ENCODE results near the gene FGFR3. TPM values are rescaled to one million over a fixed set of nuclear protein-coding genes. Genes with fewer than 3 reads are reported as not detected.
A peak's percentile ranks its signal among the peaks of the same experiment; 100 is the strongest.

FGFR3 gene
- total RNA-seq: 169 and 185 TPM in 2 replicates
- long read RNA-seq, partial matches to known transcripts: 0 of 2 reads
- long read RNA-seq, other reads (novel, unspliced or antisense): 2 of 2 reads

- Mint-ChIP-seq H3K27ac (peak within 1 kb of the TSS; percentile 89), H3K27me3 (peaks cover 12% of the 10 kb centered on the region)
These were observed at the start of gene FGFR3 for GRCh38 chr4:1792832-1793495. TSS of gene FGFR3 (plus strand) at chr4:1793293. CDS start at chr4:1793935, 642 bp downstream.

GRCh38 chr4:1743551-1743950 lies 49.5 kb upstream of the FGFR3 start:
- H3K9me3 Mint-ChIP-seq (ENCODE audit: low read depth): peaks cover 3% of the 10 kb centered on the region
- peaks cover 14% of the 10 kb centered on the region for H3K36me3 Mint-ChIP-seq (ENCODE audit: insufficient read depth)
- H3K27me3 Mint-ChIP-seq: no peaks in the 10 kb centered on the region
- H3K27ac Mint-ChIP-seq: no peak overlapping the region
- no peak for DNase-seq (ENCODE audit: low spot score, unreplicated experiment)
- H3K4me3 Mint-ChIP-seq (ENCODE audit: low read depth): no peak overlapping the region
- TF ChIP-seq CTCF (IDR thresholded peaks at IDR 0.05; ENCODE audit: unreplicated experiment): no peak
- no peaks in the 10 kb centered on the region for H3K4me1 Mint-ChIP-seq (ENCODE audit: low read depth)

More at GRCh38 chr4:1792832-1793495, at the start of gene FGFR3:
- Mint-ChIP-seq H3K4me3 (ENCODE audit: low read depth) (peak within 1 kb of the TSS; percentile 78), H3K36me3 (ENCODE audit: insufficient read depth) (no peaks in the 10 kb centered on the region), H3K4me1 (ENCODE audit: low read depth) (peaks cover 13% of the 10 kb centered on the region), H3K9me3 (ENCODE audit: low read depth) (no peaks in the 10 kb centered on the region)
- peak; percentile 62 for DNase-seq (ENCODE audit: low spot score, unreplicated experiment)
- TF ChIP-seq CTCF (IDR thresholded peaks at IDR 0.05; ENCODE audit: unreplicated experiment): no peak

- Mint-ChIP-seq H3K4me3 (ENCODE audit: low read depth) (no peak overlapping the region), H3K9me3 (ENCODE audit: low read depth) (no peaks in the 10 kb centered on the region), H3K36me3 (ENCODE audit: insufficient read depth) (peaks cover 9% of the 10 kb centered on the region), H3K27ac (no peak overlapping the region), H3K4me1 (ENCODE audit: low read depth) (no peaks in the 10 kb centered on the region), H3K27me3 (no peaks in the 10 kb centered on the region)
- TF ChIP-seq CTCF (IDR thresholded peaks at IDR 0.05; ENCODE audit: unreplicated experiment): no peak
- DNase-seq (ENCODE audit: low spot score, unreplicated experiment): no peak
These were observed 49.1 kb upstream of the FGFR3 start for GRCh38 chr4:1743975-1744374.

DNA sequence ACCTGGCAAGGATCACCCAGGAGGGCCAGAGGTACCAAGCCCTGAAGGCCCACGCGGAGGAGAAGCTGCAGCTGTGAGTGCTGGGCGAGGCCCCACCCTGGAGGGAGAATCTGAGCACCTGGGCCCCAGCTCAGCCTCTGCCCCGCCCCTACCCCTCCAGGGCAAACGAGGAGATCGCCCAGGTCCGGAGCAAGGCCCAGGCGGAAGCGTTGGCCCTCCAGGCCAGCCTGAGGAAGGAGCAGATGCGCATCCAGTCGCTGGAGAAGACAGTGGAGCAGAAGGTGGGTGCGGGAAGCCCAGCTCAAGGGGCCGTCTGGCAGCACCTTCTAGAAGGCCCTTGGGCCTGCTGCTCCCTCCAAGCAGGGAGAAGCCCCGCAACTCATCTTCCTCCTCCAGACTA lies 48.5 kb upstream of the FGFR3 start:
- Mint-ChIP-seq H3K4me1 (ENCODE audit: low read depth) (no peaks in the 10 kb centered on the region), H3K27me3 (no peaks in the 10 kb centered on the region), H3K4me3 (ENCODE audit: low read depth) (no peak overlapping the region), H3K27ac (no peak overlapping the region), H3K9me3 (ENCODE audit: low read depth) (no peaks in the 10 kb centered on the region), H3K36me3 (ENCODE audit: insufficient read depth) (peaks cover 7% of the 10 kb centered on the region)
- no peak for DNase-seq (ENCODE audit: low spot score, unreplicated experiment)
- TF ChIP-seq CTCF (IDR thresholded peaks at IDR 0.05; ENCODE audit: unreplicated experiment): no peak

GRCh38 chr4:1745165-1745564 lies 47.9 kb upstream of the FGFR3 start:
- peaks cover 7% of the 10 kb centered on the region for H3K36me3 Mint-ChIP-seq (ENCODE audit: insufficient read depth)
- H3K9me3 Mint-ChIP-seq (ENCODE audit: low read depth): no peaks in the 10 kb centered on the region
- no peak overlapping the region for H3K27ac Mint-ChIP-seq
- no peak for DNase-seq (ENCODE audit: low spot score, unreplicated experiment)
- no peak for TF ChIP-seq CTCF (IDR thresholded peaks at IDR 0.05; ENCODE audit: unreplicated experiment)
- H3K27me3 Mint-ChIP-seq: no peaks in the 10 kb centered on the region
- no peak overlapping the region for H3K4me3 Mint-ChIP-seq (ENCODE audit: low read depth)
- H3K4me1 Mint-ChIP-seq (ENCODE audit: low read depth): no peaks in the 10 kb centered on the region
